Activated effector memory CD4-positive, alpha-beta T cell treated with anti-CD3 and anti-CD28 coated beads, Interleukin-2, amount 50 U/mL, for 16 hours (primary cell): Measurements from ENCODE around the gene ZNF672.
"Not testable (repeated sequence)": the region's sequence is repeated elsewhere in the genome, so short reads cannot be mapped to it uniquely, and the experiment has no call there.

Experiments used
- DNase-seq: peaks from one replicate; pipeline ENCODE4 v3.0.0-alpha.2; 2020

ZNF672 gene

GRCh38 chr1:248857201-248857600, 19.2 kb downstream of the ZNF672 start:
- no peak for DNase-seq

GRCh38 chr1:248857749-248858095, 19.7 kb downstream of the ZNF672 start:
- DNase-seq, result no peak

GRCh38 chr1:248858096-248858890, 20.3 kb downstream of the ZNF672 start:
- DNase-seq, result peak; percentile 75

- peak; percentile 99 for DNase-seq
Measured at GRCh38 chr1:248858891-248859889, 21.2 kb downstream of the ZNF672 start, which contains the start of gene ZNF692. Gene ZNF692, minus strand, starts transcription at chr1:248859085. Its CDS starts 776 bp downstream, at chr1:248858309.

GRCh38 chr1:248860007-248860406, 22.0 kb downstream of the ZNF672 start:
- DNase-seq, result no peak

- DNase-seq, result no peak
Measured at GRCh38 chr1:248861616-248862015, 23.6 kb downstream of the ZNF672 start.

- no peak for DNase-seq
Measured at GRCh38 chr1:248862695-248862997, 24.6 kb downstream of the ZNF672 start.

- peak; percentile 92 for DNase-seq
Measured at GRCh38 chr1:248862998-248863881, 25.2 kb downstream of the ZNF672 start.

- no peak for DNase-seq
Measured at GRCh38 chr1:248871837-248872401, 33.9 kb downstream of the ZNF672 start.

- peak; percentile 80 for DNase-seq
Measured at GRCh38 chr1:248872752-248873408, 34.9 kb downstream of the ZNF672 start.

GRCh38 chr1:248873409-248873992, 35.5 kb downstream of the ZNF672 start:
- peak; percentile 96 for DNase-seq

GRCh38 chr1:248873993-248874533, 36.0 kb downstream of the ZNF672 start:
- peak; percentile 94 for DNase-seq

GRCh38 chr1:248881261-248881660, 43.2 kb downstream of the ZNF672 start:
- DNase-seq, result no peak

- DNase-seq, result not testable (repeated sequence)
Measured at GRCh38 chr1:248882427-248882826, 44.4 kb downstream of the ZNF672 start.

GRCh38 chr1:248884632-248885295, 46.7 kb downstream of the ZNF672 start:
- no peak for DNase-seq

GRCh38 chr1:248885646-248886045, 47.6 kb downstream of the ZNF672 start:
- DNase-seq, result no peak

GRCh38 chr1:248886237-248886895, 48.3 kb downstream of the ZNF672 start:
- DNase-seq, result no peak

GRCh38 chr1:248889914-248890243, 51.9 kb downstream of the ZNF672 start:
- not testable (repeated sequence) for DNase-seq

- no peak for DNase-seq
Measured at GRCh38 chr1:248890549-248891498, 52.8 kb downstream of the ZNF672 start.
